HG03378 (cell line): ENCODE data around the gene RBPJ.

ENCODE experiments used
- ATAC-seq: cut with Tn5 transposase; IDR thresholded peaks from one replicate; pipeline ENCODE4 v1.9.1; 2021; ENCODE audit warnings: mild to moderate bottlenecking, moderate library complexity; ENCODE audit not compliant: unreplicated experiment

Gene RBPJ

DNA sequence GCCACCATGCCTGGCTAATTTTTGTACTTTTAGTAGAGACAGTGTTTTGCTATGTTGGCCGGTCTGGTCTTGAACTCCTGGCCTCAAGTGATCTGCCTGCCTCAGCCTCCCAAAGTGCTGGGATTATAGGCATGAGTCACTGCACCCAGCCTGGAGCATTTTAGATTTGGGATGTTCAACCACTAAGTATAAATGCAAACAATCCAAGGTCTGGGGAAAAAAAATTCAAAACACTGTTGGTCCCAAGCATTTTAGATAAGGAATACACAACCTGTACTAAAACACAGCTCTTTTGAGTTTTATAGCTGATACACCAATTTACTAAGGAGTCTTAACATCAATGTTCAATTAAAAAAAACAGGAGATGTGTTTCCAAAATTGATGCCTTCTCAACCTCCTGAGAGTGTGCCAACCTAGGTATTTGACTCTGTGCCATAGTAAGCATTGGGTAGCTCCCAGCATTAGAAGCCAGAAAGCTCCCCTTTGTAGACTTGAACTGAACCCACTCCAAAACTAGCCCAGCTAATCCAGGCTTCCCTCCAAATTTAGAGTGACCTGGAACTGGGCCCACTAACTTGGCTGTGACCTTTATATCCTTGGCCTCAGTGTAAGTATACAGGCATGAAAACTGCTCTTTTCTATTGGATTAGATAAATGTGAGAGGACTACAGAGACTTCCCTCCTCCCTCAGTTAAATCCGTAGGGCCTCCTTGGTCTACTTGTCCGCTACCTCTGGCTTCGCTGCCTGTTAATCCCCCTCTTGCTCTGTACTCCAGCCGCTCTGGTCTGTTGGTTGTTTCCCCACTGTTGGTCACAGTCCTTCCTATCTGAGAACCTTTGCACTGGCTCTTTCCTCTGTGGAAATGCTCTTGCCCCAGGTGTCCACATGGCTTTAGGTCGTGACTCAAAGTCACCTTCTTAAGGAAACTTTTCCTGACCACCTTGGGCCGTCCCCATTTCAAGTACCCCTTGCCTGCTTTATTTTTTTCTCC lies 91.9 kb downstream of the RBPJ start:
- no peak for ATAC-seq

DNA sequence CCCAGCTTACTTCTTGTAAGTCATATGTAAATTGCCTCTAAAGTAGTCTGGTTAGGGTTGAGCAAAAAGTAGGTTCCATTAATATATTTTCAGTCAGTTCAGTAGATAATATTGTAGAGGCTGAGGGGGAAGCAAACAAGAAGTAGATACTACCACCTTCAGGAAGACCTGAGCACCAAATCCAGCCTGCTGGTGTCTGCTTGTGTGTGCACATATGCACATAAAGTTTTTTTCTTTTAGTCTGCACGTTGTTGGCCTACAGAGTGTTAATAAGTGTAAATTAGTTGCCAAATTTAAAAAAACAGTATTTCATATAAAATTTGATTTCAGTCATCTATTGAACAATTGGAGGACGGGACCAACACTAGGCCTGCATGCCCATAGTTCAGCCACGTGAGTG lies 92.8 kb downstream of the RBPJ start:
- ATAC-seq: no peak

DNA sequence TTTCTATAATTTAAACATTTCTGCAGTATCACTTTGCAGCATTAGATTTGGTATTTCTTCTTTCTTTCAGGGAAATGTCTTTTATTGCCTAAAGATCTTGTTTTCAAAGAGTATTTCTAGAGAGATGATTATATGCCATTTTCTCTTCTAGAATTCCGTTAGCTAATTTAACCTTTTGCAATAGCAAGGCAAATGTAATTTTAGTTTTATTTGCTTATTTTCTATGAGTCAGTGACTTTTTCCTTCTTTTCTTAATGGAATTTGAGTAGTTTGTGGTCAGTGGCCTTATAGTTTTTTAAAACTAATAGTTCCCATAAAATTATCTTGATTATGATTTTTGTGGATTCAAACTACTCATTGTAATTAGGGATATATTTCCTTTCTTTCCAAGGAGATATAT lies 97.3 kb downstream of the RBPJ start:
- no peak for ATAC-seq

DNA sequence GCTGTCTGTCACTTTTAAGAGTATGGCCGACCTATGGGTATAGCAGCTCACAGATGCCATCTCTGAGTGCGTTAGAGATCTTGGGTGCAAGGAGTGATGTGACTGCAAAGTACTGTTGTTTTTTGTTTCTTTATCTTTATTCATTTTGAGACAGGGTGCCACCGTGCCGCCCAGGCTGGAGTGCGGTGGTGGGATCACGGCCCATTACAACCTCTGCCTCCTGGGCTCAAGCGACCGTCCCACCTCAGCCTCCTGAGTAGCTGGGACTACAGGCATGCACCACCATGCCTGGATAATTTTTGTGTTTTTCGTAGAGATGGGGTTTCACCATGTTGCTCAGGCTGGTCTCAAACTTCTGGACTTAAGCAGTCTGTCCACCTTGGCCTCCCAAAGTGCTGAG lies 98.0 kb downstream of the RBPJ start:
- ATAC-seq: no peak

DNA sequence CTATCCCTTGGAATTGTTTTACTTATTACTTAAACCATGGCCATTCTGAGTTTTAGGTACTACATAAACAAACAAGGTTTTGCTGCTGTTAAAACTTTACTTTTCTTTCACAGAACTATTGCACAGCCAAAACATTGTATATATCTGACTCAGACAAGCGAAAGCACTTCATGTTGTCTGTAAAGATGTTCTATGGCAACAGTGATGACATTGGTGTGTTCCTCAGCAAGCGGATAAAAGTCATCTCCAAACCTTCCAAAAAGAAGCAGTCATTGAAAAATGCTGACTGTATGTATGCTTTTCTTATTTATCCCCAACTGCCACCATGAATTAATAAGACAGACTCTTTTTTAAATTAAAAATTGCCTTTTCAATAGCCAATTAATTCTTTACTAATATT lies 99.6 kb downstream of the RBPJ start:
- no peak for ATAC-seq

DNA sequence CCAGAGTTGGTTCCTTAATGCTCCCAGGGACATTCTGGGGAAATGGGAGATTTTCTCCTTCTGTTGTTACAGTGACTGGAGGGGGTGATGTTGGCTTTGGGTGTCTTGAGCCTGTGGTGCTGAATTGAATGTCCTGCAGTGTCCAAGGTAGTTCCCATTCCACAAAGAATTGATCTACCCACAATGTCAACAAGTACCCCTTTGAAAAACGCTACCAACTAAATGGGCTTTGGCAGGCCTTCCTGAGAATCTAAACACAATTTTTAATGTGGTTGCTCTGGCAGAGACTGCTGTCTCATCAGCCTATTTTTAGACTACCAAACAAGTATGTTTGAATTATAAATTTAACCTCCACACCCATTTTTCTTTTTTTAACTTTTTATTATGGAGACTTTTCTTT lies 100.1 kb downstream of the RBPJ start:
- ATAC-seq: no peak

DNA sequence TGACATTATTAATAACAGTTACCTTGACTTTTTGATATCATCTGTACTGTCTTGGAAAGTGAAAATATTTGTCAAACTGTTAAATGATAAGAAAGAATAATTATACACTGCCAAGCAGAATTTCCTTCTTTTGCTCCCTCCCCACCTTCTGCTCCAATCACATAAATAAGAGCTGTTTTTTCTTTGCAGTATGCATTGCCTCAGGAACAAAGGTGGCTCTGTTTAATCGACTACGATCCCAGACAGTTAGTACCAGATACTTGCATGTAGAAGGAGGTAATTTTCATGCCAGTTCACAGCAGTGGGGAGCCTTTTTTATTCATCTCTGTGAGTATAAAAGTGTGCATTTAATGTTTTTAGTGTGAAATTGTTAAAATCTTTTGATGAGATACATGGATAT lies 103.3 kb downstream of the RBPJ start:
- no peak for ATAC-seq

DNA sequence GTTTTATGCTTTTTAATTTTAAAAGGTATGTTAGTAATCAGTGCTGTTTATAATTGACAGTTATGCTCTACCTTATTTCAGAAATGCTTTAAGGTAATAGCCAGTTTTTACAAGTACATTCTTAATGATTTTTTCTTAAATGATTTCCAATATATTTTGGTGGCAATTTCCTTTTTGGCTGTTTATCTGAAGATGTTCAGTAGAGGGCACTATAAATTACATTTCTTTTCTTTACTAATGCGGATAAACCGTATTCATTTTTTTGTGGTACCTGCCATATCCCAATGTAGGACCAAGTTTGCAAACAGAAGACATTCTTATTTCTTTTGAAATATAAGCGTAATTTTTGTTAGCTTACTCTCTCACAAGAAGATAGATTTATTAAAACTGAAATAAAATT lies 104.0 kb downstream of the RBPJ start:
- no peak for ATAC-seq

DNA sequence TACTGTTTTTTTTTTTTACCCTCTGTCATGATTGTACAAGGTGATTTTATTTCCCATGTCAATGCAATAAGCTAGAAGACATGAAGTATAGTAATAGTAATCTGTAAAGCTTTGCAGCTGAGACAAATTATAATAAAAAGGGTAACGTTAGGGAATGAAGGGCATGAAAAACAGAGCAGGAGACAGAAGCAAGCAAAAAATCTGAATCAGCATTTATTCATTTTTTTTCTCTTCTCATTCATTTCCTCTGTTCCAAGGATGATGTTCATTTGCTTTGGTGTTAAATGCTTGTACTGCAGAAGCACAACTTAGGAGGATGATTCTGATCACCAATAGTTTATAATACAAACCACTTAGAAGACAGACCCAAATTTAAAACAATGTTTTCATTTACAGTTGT lies 105.1 kb downstream of the RBPJ start:
- no peak for ATAC-seq

DNA sequence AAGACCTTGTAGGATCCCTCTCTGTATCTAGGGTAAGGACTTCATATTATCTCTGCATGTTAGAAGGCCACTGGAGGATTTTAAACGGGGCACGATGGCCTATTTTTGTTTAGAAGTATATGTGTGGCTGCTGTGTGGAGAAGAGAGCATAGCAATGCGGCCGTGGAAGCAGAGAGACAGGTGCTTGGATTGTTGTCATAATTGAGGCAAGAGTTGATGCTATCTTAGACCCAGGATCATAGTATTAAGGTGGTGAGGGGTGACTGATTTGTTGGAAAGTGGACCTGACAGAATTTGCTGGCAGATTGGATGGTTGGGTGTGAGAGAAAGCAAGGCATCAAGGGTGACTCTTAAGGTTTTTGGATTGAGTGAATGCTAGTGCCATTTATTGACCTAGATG lies 106.1 kb downstream of the RBPJ start:
- no peak for ATAC-seq

DNA sequence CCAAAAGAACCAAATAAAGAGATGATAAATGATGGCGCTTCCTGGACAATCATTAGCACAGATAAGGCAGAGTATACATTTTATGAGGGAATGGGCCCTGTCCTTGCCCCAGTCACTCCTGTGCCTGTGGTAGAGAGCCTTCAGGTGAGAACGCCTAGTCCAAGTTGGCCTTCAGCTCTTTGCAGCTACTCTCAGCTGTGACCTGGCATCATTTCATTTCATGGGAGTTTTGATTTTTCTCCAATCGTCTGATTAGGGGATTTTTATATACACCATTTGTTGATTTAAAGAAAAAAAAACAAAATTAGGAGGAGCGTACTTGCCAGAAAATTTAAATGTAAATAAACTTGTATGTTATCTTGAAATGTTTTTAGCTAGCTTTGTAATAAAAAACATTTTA lies 109.1 kb downstream of the RBPJ start:
- ATAC-seq: no peak

DNA sequence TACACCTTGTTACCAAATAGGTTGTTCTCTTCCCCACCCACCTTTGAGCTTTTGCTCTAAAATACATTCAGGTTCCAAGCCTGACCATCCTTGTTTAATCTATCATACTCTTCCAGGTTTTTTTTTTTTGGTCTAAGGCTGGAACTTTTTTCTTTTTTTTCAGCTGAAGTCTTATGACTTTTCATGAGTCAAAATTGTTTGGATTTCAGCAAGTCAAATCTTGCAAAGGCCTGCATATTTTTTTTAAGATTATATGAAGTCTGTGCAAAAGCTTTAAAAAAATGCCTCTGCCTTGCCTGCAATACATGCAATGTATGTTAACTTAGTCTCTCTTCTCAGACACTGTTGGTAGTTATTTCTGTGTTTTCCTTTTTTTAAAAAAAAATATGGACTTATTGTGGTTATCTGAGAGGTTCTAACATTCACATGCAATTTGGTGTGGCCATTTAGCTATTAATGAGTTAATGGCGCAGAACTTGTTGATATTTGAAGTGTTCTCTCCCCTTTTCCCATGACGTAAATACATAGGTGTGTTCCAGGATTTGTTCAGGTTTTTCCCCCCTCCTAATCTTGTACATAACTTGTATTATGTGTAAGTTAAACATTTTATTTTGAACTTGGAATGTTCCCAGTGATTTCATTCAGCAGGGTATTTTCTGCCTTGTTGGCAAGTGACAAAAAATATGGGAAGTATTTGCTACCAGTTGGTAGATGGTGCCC lies 110.8 kb downstream of the RBPJ start:
- no peak for ATAC-seq

DNA sequence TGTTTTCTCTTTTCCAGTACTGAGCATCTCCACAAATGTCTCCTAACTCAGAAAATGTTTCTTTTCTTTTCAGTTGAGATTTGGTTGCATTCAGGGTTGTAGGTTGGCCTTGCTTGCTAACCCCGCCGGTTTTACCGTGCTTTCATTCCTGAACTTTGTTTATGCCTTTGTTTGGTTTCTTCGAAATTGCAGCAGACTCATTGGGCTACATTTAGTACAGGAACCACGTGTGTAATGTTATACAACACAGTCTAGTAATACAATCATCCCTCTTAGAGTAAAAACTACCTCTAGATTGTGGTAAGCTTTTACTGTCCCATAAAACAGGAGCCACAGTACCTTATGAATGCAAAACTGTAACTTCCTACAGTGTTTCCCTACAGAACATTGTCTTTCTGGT lies 111.6 kb downstream of the RBPJ start:
- no peak for ATAC-seq

DNA sequence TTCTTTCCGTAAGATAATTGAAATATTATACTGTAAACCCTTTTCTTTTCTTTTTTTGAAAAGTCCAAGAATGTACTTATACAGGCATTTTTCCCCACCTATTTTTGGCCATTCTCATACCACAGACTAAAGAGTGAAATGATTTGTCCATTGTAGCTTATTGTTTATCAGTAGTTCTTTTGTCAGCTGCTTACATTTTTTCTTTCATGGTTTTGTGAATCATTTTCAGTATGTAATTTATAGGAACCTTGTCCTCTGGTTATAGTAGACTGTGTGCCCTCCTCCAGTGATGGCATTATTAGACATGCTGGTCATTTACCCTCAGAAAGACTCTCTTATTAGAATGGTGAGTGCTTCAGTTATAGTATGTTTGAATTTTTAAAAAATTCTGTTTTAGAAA lies 112.7 kb downstream of the RBPJ start:
- ATAC-seq: no peak

DNA sequence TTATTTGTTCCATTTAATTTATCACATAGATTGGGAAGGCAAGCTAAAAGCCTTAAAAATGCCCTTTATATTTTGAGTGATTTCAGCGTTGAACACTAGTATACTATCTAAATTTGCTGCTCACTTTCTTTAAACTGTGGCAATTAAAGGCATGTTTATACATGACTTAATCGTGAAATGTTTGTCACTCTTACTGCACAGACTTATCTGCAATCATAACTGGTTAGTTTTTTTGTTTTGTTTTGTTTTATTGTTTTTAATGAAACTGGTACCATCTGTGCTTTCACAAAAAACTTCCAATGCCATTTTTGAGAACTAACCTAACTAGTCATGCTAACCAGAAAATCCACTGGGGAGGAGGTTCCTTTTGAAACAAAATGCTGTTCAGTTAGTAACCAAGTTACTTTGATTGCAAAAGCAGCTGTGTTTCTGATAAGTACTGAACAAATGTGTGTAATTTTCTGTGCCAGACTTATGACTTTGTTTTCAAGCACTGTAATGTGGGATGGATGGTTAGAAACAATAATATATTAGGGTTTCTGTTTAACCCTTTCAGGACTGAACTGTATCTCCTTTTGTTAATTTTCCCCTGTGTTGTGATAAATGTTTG lies 113.3 kb downstream of the RBPJ start:
- no peak for ATAC-seq

DNA sequence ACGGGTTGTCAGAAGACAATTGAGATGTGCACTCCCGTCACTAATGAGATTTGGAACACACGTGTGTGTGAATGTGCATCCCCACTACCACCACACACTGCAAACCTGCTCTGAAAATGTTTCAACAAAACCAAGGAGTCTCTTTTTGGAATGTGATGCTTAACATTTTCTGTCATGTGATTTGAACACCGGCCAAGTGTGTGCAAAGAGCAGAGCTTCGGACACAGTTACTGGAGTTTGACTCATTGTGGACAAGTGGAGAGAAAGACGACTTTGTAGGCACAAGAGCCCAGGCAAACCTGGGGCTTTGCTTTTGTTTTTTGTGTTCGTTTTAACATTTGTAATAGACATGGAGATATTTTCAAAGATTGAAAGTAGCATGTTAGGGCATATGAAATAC lies 120.3 kb downstream of the RBPJ start:
- no peak for ATAC-seq

DNA sequence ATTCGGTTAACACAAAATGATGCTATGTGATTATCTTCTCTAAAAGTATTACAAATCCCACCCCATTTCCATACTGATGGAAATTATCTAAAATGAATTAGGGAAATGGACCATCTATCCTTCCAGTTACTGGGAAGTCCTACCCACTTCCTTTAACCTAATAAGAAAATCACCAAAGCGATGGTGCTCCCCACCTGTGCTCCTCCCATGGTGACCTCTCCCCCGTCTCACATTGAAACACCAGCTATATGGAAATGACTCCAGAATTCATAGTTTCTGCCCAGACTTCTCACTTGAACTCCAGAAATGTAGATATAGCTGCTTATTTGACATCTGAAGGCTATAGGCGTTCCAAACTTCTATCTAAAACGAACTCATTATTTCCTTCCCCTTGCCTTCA lies 121.0 kb downstream of the RBPJ start:
- no peak for ATAC-seq

DNA sequence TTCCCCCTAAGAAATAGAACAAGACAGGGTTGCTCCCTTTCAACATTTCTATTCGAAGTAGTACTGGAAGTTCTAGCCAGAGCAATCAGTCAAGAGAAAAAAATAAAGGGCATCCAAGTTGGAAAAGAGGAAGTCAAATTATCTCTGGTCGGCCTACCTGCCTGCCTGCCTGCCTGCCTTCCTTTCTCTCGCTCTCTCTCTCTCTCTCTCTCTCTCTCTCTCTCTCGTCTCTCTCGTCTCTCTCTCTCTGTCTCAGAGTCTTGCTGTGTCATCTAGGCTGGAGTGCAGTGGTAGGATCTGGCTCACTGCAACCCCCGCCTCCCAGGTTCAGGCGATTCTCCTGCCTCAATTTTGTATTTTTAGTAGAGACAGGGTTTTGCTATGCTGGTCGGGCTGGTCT lies 126.6 kb downstream of the RBPJ start:
- no peak for ATAC-seq

DNA sequence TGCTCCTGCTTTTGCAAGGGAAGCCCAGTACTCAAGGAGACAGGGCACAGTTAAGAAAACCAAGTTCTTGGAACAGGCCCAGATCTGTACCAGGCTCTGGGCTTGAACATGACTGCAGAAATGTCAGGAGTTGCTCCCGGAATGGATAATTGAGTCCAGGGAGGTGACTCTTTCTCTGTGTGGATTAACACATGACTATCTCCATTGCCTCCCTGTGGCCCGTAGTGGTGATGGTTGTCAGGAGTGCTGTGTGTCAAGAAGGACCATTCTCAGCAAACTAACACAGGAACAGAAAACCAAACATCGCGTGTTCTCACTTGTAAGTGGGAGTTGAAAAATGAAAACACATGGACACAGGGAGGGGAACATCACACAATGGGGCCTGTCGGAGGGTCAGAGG lies 129.6 kb downstream of the RBPJ start:
- no peak for ATAC-seq

DNA sequence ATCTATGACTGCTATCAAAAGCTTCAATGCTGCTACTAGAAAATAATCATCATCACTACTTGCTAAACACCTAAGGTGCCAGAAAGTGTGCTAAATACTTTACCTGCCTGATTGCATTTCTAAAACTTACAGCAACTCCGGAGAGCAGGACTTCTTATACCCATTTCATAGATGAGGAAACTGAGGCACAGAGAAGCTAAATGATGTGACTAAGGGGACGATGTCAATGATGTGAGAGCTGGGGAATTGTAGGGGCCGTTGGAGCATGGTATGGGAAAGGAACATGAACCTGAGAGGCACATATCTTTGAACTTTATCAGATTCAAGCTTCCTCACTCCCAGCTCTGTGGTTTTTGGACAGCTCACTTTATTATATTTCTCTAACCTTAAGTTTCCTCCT lies 130.8 kb downstream of the RBPJ start:
- no peak for ATAC-seq

DNA sequence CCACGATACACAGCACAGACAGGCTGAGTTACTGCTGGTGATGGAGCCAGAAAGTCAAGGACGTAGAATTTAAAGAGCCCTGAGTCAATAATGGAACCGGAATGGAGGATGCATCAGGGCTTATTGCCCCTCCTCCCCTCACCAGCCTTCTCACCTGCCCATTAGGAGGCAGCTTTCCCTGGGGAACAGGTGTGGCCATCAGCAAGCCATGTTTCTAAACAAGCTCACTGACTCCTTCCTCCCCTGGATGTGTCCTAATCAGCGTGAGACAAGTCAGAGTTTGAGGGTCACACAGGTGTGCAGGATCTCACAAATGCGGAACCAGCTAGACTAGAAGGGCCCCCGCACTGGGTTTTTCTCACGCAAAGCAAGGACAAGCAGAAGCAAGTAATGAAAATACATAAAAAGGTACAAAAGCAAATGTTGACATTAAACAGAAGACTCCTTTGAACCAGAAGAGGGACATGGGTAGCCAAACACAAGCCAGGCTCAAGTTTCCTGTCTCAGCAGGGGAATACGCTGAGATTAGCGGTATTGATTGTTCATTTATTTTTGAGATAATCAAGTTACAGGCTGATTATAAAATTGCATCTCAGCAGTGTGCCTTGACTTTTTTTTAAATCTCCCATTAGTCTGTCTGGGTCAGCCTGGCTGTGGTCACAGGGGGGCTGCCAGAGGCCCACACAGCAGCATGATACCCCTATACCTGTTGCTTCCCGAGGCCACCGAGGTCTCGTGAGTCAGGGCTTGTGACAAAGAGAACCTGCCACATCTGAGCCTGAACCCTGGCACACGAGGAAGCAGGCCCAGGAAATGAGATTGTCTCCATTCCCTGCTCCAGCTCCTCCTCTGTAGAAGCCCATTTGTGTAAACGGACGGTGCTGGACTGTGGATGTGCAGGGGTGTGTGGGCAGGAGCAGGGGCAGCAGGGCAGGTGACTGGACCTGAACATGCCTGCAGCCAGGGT lies 132.0 kb downstream of the RBPJ start:
- ATAC-seq: no peak
